CD8-positive, alpha-beta memory T cell (primary cell): ENCODE measurements around the gene PLEKHD1. TPM values are rescaled to one million over a fixed set of nuclear protein-coding genes. Genes with fewer than 3 reads are reported as not detected.
A peak's percentile ranks its signal among the peaks of the same experiment; 100 is the strongest.

Source experiments
- CTCF ChIA-PET: fragments of 350-600 bp; sonication (Branson Sonifier 250); formaldehyde crosslinking; loops from one replicate; lab custom pipeline; 2021; ENCODE audit warnings: antibody characterized with exemption; lab: Charles Lee
- POLR2A ChIA-PET: fragments of 350-600 bp; sonication (Branson Sonifier 250); formaldehyde crosslinking; loops from one replicate; lab custom pipeline; 2021; ENCODE audit warnings: antibody characterized with exemption; lab: Charles Lee
- DNase-seq, 5 donors: peaks; one replicate each; pipeline versions ENCODE4 v3.0.0 to v3.0.0-alpha.2; 2020 to 2022; ENCODE audit warnings: mixed read lengths in 1 of 5
- H3K27ac ChIP-seq: one replicate; pipeline ENCODE4 v1.7.0; 2013; ENCODE audit warnings: low read depth, mild to moderate bottlenecking, low read length, moderate library complexity
- H3K27me3 ChIP-seq: 2 replicates; pipeline ENCODE4 v1.7.0; 2013; ENCODE audit warnings: low read length, mild to moderate bottlenecking; ENCODE audit not compliant: insufficient read depth, poor library complexity, severe bottlenecking
- H3K36me3 ChIP-seq: 2 replicates; pipeline ENCODE4 v1.7.0; 2013; ENCODE audit warnings: mild to moderate bottlenecking, low read length, moderate library complexity; ENCODE audit not compliant: insufficient read depth
- H3K4me1 ChIP-seq: 2 replicates; pipeline ENCODE4 v1.7.0; 2013; ENCODE audit warnings: mild to moderate bottlenecking, low read length, moderate library complexity; ENCODE audit not compliant: insufficient read depth
- H3K4me3 ChIP-seq: 2 replicates; pipeline ENCODE4 v1.7.0; 2013; ENCODE audit warnings: mild to moderate bottlenecking, low read length
- H3K9me3 ChIP-seq: 2 replicates; pipeline ENCODE4 v1.7.0; 2013; ENCODE audit warnings: mild to moderate bottlenecking, low read length
- H3K27ac Mint-ChIP-seq, 8 donors: one replicate each; pipeline ENCODE4 v1.8.0; 2020 to 2021; ENCODE audit warnings: mixed read lengths in 8 of 8, mild to moderate bottlenecking in 6 of 8, inconsistent platforms in 3 of 8, moderate library complexity in 3 of 8
- H3K27me3 Mint-ChIP-seq, 2 donors: one replicate each; pipeline ENCODE4 v1.8.0; 2020 to 2021; ENCODE audit warnings: mixed read lengths in 2 of 2, mild to moderate bottlenecking in 1 of 2, moderate library complexity in 1 of 2
- H3K36me3 Mint-ChIP-seq, 3 donors: one replicate each; pipeline ENCODE4 v1.8.0; 2020 to 2021; ENCODE audit warnings: mixed read lengths in 3 of 3, inconsistent platforms in 1 of 3, mild to moderate bottlenecking in 1 of 3
- H3K4me1 Mint-ChIP-seq, 3 donors: one replicate each; pipeline ENCODE4 v1.8.0; 2020 to 2021; ENCODE audit warnings: mixed read lengths in 3 of 3, inconsistent platforms in 1 of 3, mild to moderate bottlenecking in 1 of 3
- H3K4me3 Mint-ChIP-seq, 7 donors: one replicate each; pipeline ENCODE4 v1.8.0; 2020 to 2021; ENCODE audit warnings: mixed read lengths in 7 of 7, mild to moderate bottlenecking in 6 of 7, moderate library complexity in 4 of 7, inconsistent platforms in 2 of 7
- H3K9me3 Mint-ChIP-seq, 5 donors: one replicate each; pipeline ENCODE4 v1.8.0; 2020 to 2022; ENCODE audit warnings: mixed read lengths in 5 of 5, mild to moderate bottlenecking in 3 of 5, moderate library complexity in 2 of 5, inconsistent platforms in 1 of 5
- polyA plus RNA-seq: library from polyadenylated mRNA; unstranded; fragments of 300-500 nt; fragmentation: Illumina TruSeq; gene quantifications from one replicate; pipeline ENCODE4 v1.2.3, GENCODE V29; 2021
- total RNA-seq, 2 experiments: library from RNA; stranded (reverse); gene quantifications; one replicate each; pipeline ENCODE4 v1.2.3, GENCODE V29; 2021

Gene PLEKHD1
- total and polyA plus RNA-seq, 3 experiments from 2014 or later, result 0.06 to 0.11 TPM; not detected in 1

DNA sequence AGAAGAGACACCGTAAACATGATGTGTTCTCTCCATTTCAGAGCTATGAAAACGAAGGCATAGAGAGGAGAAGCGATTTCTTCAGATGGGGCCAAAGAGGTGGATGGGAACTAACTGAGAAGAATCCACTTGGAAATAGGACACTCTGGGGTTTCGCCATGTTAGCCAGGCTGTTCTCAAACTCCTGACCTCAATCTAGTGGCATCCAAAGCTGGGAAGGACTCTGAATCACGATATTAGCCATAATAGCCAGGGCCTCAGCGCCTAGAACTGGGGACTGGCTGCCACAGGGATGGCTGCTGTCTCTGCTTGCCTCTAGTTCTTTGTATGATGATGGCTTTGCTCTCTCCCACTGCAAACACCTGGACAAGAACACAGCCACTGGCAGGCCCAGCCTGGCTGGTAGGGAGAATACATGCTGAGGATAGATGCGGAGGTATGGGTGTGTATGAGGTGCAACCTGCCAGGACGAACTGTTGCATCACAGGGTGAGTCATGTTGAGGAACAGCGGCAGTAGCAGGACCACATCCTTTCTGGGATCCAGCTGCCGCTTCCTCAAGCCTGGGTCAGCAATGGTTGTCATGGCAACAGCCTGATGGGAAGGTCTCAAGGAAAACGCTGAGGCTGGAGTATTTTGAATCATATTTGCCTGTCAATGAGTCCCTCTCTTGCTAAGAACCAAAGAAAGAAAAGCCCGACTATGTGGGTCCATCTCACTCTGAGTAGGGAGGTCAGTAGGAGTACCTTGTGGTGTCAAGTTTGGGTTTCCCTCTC lies 59.0 kb downstream of the PLEKHD1 start:
- no peak overlapping the region for H3K27ac ChIP-seq
- H3K4me3 Mint-ChIP-seq, result peak overlapping the region in 1 of 7 donors; percentile 29
- CTCF ChIA-PET, result no interaction called here

DNA sequence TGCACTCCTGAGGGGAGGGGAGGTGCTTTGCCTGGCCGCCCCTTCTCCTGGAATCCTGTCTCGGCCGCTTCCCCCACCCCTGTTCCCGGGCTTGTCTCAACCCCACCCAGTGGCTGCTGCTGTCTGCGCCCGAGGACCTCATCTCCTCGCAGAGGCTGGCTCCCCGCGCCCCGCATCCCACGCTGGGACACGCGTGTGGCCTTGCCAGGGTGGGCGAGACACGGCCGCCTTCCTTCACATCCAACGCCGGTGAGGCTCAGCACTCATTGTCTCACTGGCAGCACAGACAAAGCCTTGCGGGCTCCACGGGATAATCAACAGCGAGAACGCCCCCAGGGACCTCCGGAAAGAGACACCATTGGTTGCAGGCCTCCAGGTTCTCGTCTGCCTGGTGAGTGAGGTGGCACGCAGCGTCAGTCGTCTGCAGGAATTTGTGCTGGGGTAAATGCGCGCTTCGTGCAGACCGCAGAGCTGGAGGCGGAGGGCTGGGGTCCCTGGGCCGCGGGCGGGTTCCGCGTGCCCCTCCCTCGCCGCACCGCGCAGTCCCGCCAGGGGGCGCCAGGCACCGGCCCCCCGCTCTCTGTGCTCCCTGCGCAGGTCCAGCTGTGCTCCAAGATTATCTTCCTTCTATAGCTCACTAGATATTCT lies 63.3 kb downstream of the PLEKHD1 start:
- H3K9me3 ChIP-seq, result no peaks in the 10 kb centered on the region
- no peak overlapping the region for H3K27ac Mint-ChIP-seq
- ChIA-PET CTCF (interaction anchor here (0.9 to 1.5 kb wide), 3 partner anchors 11 to 25 kb away, joined by 3 to 4 read pairs (median 4); no protein-coding TSS in a partner anchor), POLR2A (no interaction called here)
- no peaks in the 10 kb centered on the region for H3K36me3 ChIP-seq
- H3K27me3 ChIP-seq, result peaks cover 3% of the 10 kb centered on the region
- no peak overlapping the region for H3K4me3 ChIP-seq
- H3K4me1 Mint-ChIP-seq, result peaks cover 9 to 13% (median 10%) of the 10 kb centered on the region in 3 donors
- no peaks in the 10 kb centered on the region for H3K9me3 Mint-ChIP-seq
- H3K27me3 Mint-ChIP-seq, result peaks cover 44 to 63% of the 10 kb centered on the region in 2 donors
- no peak for DNase-seq
- no peaks in the 10 kb centered on the region for H3K4me1 ChIP-seq
- peak overlapping the region in 1 of 7 donors; percentile 7 for H3K4me3 Mint-ChIP-seq
- no peaks in the 10 kb centered on the region for H3K36me3 Mint-ChIP-seq
- no peak overlapping the region for H3K27ac ChIP-seq

More for the DNA sequence above, 59.0 kb downstream of the PLEKHD1 start:
- H3K4me1 ChIP-seq, result no peaks in the 10 kb centered on the region
- H3K4me3 ChIP-seq, result no peak overlapping the region
- Mint-ChIP-seq H3K27me3 (peaks cover 29 to 45% of the 10 kb centered on the region in 2 donors), H3K27ac (peak overlapping the region in 3 of 8 donors; percentile 6 to 36 (median 25)), H3K4me1 (peaks cover 9 to 13% (median 10%) of the 10 kb centered on the region in 3 donors), H3K36me3 (no peaks in the 10 kb centered on the region), H3K9me3 (no peaks in the 10 kb centered on the region)
- peak in 2 of 5 donors; percentile 10 to 55 for DNase-seq
- no peaks in the 10 kb centered on the region for H3K9me3 ChIP-seq
- H3K27me3 ChIP-seq, result peaks cover 4% of the 10 kb centered on the region
- POLR2A ChIA-PET, result no interaction called here
- H3K36me3 ChIP-seq, result no peaks in the 10 kb centered on the region

DNA sequence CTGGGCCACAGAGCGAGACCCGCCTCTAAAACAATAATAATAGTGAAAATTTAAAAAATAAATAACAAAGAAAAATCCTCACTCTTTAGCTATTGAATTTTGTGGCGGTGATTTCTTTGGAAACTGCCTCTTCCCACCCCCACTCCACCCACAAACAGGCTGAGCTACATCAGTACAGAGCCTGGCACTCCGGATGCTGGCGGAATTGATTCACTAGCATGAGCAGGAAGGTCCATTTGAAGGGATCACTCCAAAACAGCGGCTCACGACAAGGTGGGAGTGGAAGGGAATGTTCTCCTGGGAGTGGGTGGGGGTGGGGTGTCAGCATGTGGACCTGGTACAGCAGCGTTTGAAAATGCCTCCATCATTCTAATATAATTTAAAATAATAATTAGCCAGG lies 64.0 kb downstream of the PLEKHD1 start:
- H3K27ac Mint-ChIP-seq, result no peak overlapping the region
- Histone ChIP-seq H3K27ac (no peak overlapping the region), H3K4me3 (no peak overlapping the region), H3K27me3 (peaks cover 3% of the 10 kb centered on the region), H3K36me3 (no peaks in the 10 kb centered on the region), H3K9me3 (no peaks in the 10 kb centered on the region), H3K4me1 (no peaks in the 10 kb centered on the region)
- CTCF ChIA-PET, result interaction anchor here (0.9 to 1.5 kb wide), 3 partner anchors 11 to 25 kb away, joined by 3 to 4 read pairs (median 4); no protein-coding TSS in a partner anchor
- H3K4me1 Mint-ChIP-seq, result peaks cover 5 to 10% (median 8%) of the 10 kb centered on the region in 3 donors
- no peaks in the 10 kb centered on the region for H3K36me3 Mint-ChIP-seq
- peaks cover 45 to 68% of the 10 kb centered on the region in 2 donors for H3K27me3 Mint-ChIP-seq
- DNase-seq, result no peak
- no peak overlapping the region for H3K4me3 Mint-ChIP-seq
- POLR2A ChIA-PET, result no interaction called here
- H3K9me3 Mint-ChIP-seq, result no peaks in the 10 kb centered on the region

DNA sequence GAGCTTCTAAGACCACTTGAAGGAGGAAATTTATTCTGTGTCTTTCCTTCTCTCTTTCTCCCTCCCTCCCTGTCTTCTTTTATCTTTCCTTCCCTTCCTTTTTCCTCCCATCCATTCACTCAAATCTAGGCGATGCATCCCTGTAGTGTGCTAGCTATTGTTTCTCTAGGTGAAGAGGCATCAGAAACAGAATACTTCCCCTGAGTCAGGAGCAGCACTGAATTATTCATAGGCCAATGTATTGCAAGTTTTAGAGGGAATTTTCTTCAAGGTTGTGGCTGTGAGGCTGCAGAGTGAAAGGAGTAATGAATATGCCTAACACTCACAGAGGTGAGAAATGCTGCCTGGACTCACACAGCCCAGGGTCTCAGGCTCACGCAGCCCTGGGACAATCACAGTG lies 67.0 kb downstream of the PLEKHD1 start:
- H3K4me1 ChIP-seq, result no peaks in the 10 kb centered on the region
- no peak overlapping the region for H3K27ac ChIP-seq
- H3K27me3 Mint-ChIP-seq, result peaks cover 40 to 59% of the 10 kb centered on the region in 2 donors
- DNase-seq, result no peak
- H3K4me1 Mint-ChIP-seq, result peaks cover 0 to 2% (median 0%) of the 10 kb centered on the region in 3 donors
- ChIA-PET CTCF (interaction anchor here (0.9 kb wide), 1 partner anchor 110 kb away, joined by 3 read pairs; no protein-coding TSS in a partner anchor), POLR2A (no interaction called here)
- no peaks in the 10 kb centered on the region for H3K9me3 ChIP-seq
- H3K36me3 Mint-ChIP-seq, result no peaks in the 10 kb centered on the region
- no peak overlapping the region for H3K27ac Mint-ChIP-seq
- peaks cover 3% of the 10 kb centered on the region for H3K27me3 ChIP-seq
- H3K9me3 Mint-ChIP-seq, result no peaks in the 10 kb centered on the region
- H3K4me3 ChIP-seq, result no peak overlapping the region
- no peak overlapping the region for H3K4me3 Mint-ChIP-seq
- H3K36me3 ChIP-seq, result no peaks in the 10 kb centered on the region

DNA sequence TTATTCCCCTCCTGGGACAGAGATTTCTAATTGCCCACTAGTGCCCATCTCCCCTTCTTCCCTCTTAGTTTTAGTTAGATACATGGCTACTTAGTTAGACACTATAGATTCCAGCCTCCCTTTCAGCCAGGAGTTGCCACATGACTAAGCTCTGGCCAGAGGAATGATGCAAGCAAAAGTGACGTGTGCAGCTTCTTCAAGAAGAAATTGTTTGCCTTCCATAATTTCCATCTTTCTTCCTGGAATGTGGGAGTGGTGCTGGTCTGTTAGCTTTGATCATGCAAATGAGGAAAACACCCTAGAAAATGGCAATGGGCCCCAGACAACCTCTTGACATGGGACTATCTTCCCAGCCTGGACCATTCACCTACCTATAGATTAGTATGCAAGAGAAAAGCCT lies 68.7 kb downstream of the PLEKHD1 start:
- no peaks in the 10 kb centered on the region for H3K9me3 ChIP-seq
- ChIA-PET POLR2A (no interaction called here), CTCF (no interaction called here)
- Mint-ChIP-seq H3K27ac (no peak overlapping the region), H3K9me3 (no peaks in the 10 kb centered on the region), H3K4me1 (peaks cover 0 to under 1% (median 0%) of the 10 kb centered on the region in 3 donors), H3K36me3 (no peaks in the 10 kb centered on the region), H3K4me3 (no peak overlapping the region), H3K27me3 (peaks cover 33 to 46% of the 10 kb centered on the region in 2 donors)
- no peaks in the 10 kb centered on the region for H3K27me3 ChIP-seq
- H3K4me1 ChIP-seq, result no peaks in the 10 kb centered on the region
- H3K4me3 ChIP-seq, result no peak overlapping the region
- no peak for DNase-seq
- no peak overlapping the region for H3K27ac ChIP-seq
- no peaks in the 10 kb centered on the region for H3K36me3 ChIP-seq

DNA sequence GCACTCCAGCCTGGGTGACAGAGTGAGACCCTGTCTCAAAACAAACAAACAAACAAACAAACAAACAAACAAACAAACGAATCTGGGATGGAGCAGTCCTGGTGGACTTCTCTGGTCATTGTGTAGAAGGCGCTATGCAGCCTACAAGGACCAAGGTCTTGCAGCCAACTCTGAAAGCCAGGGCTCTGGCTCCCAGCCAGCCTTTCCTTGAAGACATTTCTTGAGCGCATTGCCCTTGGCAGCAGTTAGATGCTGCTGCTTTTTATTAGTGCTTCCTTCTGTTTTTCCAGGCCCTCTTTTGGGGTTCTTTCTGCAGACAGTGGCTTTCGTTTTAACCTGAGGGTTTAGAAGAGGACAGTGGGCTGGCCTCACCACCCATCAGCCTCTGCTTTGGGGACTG lies 70.0 kb downstream of the PLEKHD1 start:
- H3K27ac Mint-ChIP-seq, result no peak overlapping the region
- H3K4me3 Mint-ChIP-seq, result no peak overlapping the region
- no peak for DNase-seq
- no peaks in the 10 kb centered on the region for H3K4me1 Mint-ChIP-seq
- ChIA-PET CTCF (no interaction called here), POLR2A (no interaction called here)
- H3K27me3 ChIP-seq, result no peaks in the 10 kb centered on the region
- H3K36me3 ChIP-seq, result no peaks in the 10 kb centered on the region
- H3K4me3 ChIP-seq, result no peak overlapping the region
- no peaks in the 10 kb centered on the region for H3K9me3 ChIP-seq
- H3K4me1 ChIP-seq, result no peaks in the 10 kb centered on the region
- H3K9me3 Mint-ChIP-seq, result no peaks in the 10 kb centered on the region
- H3K36me3 Mint-ChIP-seq, result no peaks in the 10 kb centered on the region
- H3K27ac ChIP-seq, result no peak overlapping the region
- peaks cover 34 to 47% of the 10 kb centered on the region in 2 donors for H3K27me3 Mint-ChIP-seq

DNA sequence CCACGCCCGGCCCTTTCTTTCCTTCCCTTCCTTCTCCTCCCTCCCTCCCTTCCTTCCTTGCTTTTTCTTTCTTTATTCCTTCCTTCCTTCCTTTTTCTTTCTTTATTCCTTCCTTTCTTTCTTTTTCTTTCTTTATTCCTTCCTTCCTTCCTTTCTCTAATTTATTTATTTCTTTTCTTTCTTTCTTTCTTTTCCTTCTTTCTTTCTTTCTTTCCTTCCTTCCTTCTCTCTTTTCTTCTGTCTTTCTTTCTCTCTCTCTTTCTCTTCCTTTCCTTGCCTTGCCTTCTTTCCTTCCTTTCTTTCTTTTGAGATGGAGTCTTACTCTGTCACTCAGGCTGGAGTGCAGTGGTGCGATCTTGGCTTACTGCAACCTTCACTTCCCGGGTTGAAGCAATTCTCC lies 74.2 kb downstream of the PLEKHD1 start:
- Mint-ChIP-seq H3K27ac (no peak overlapping the region), H3K4me3 (no peak overlapping the region), H3K9me3 (no peaks in the 10 kb centered on the region), H3K4me1 (no peaks in the 10 kb centered on the region), H3K36me3 (peaks cover 0 to 1% (median 0%) of the 10 kb centered on the region in 3 donors), H3K27me3 (peaks cover 21 to 43% of the 10 kb centered on the region in 2 donors)
- no peaks in the 10 kb centered on the region for H3K36me3 ChIP-seq
- POLR2A ChIA-PET, result no interaction called here
- H3K4me1 ChIP-seq, result no peaks in the 10 kb centered on the region
- no peak overlapping the region for H3K4me3 ChIP-seq
- CTCF ChIA-PET, result no interaction called here
- H3K9me3 ChIP-seq, result no peaks in the 10 kb centered on the region
- H3K27ac ChIP-seq, result no peak overlapping the region
- peaks cover 4% of the 10 kb centered on the region for H3K27me3 ChIP-seq
- DNase-seq, result no peak

DNA sequence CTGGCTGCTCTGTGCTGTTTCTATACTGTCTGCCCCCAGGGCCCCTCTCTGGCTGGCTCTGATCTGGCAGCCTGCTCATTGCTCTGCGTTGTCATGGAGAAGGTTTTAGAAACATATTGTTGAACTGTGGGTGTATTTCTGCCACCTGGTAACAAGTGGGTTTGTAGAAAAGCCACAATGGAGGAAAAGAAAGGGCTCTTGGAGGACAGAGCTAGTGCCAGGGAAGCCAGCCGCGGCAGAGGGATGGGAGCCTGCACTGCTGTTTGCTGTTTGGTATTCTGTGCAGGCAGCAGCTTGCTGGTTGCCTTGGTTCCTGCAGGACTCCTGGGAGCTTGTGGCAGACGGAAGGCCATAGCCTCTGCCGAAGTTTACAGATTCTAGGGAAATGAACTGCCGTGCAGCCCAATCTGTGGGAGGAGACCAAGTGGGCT lies 75.1 kb downstream of the PLEKHD1 start:
- no peaks in the 10 kb centered on the region for H3K9me3 Mint-ChIP-seq
- CTCF ChIA-PET, result no interaction called here

More for the DNA sequence above, 75.1 kb downstream of the PLEKHD1 start:
- H3K4me3 ChIP-seq, result no peak overlapping the region
- peaks cover 4% of the 10 kb centered on the region for H3K27me3 ChIP-seq
- POLR2A ChIA-PET, result no interaction called here
- H3K4me1 ChIP-seq, result no peaks in the 10 kb centered on the region
- Mint-ChIP-seq H3K36me3 (peaks cover 0 to 1% (median 0%) of the 10 kb centered on the region in 3 donors), H3K4me3 (no peak overlapping the region), H3K27me3 (peaks cover 15 to 40% of the 10 kb centered on the region in 2 donors), H3K27ac (peak overlapping the region in 1 of 8 donors; percentile 0), H3K4me1 (no peaks in the 10 kb centered on the region)
- no peaks in the 10 kb centered on the region for H3K36me3 ChIP-seq
- no peaks in the 10 kb centered on the region for H3K9me3 ChIP-seq
- DNase-seq, result no peak
- no peak overlapping the region for H3K27ac ChIP-seq
